ENCODE data around the gene KLRF1.
"Not testable (repeated sequence)": the region's sequence is repeated elsewhere in the genome, so short reads cannot be mapped to it uniquely, and the experiment has no call there.

KLRF1 gene

GRCh38 chr12:9869307-9870161 lies 42.3 kb downstream of the KLRF1 start, which contains the start of gene CLEC2B:
TSS of gene CLEC2B (minus strand) at chr12:9869354.
- DNase-seq (ENCODE audit: low read depth), result peak; percentile 15

GRCh38 chr12:9870286-9870866 lies 43.1 kb downstream of the KLRF1 start:
- no peak for DNase-seq (ENCODE audit: low read depth)

- DNase-seq (ENCODE audit: low read depth), result no peak
Measured at GRCh38 chr12:9872162-9872561, 44.9 kb downstream of the KLRF1 start.

GRCh38 chr12:9872742-9873141 lies 45.5 kb downstream of the KLRF1 start:
- no peak for DNase-seq (ENCODE audit: low read depth)

GRCh38 chr12:9876120-9876519 lies 48.8 kb downstream of the KLRF1 start:
- DNase-seq (ENCODE audit: low read depth), result not testable (repeated sequence)

- no peak for DNase-seq (ENCODE audit: low read depth)
Measured at GRCh38 chr12:9880532-9881078, 53.3 kb downstream of the KLRF1 start.

GRCh38 chr12:9881246-9881645 lies 54.0 kb downstream of the KLRF1 start, which contains the start of gene KLRF2:
TSS of gene KLRF2 (plus strand) at chr12:9881489. CDS start at chr12:9881596, 107 bp downstream.
- DNase-seq (ENCODE audit: low read depth), result no peak

- no peak for DNase-seq (ENCODE audit: low read depth)
Measured at GRCh38 chr12:9881988-9882387, 54.7 kb downstream of the KLRF1 start.

- no peak for DNase-seq (ENCODE audit: low read depth)
Measured at GRCh38 chr12:9883175-9883574, 55.9 kb downstream of the KLRF1 start.

GRCh38 chr12:9888665-9889273 lies 61.5 kb downstream of the KLRF1 start:
- no peak for DNase-seq (ENCODE audit: low read depth)
